Measurements from ENCODE around the gene CLVS2. TPM values are rescaled to one million over a fixed set of nuclear protein-coding genes. Genes with fewer than 3 reads are reported as not detected.

Gene CLVS2
- polyA plus RNA-seq (2011; rRNA removed) (0.01 and 0.04 TPM in 2 replicates), polyA plus RNA-seq (2017; fragmentation: RNase III; extraction: RNeasy Plus Mini Kit Qiagen cat#74134 plus additional on column Dnase treatment) (0.01 to 0.04 TPM in 2 of 3 replicates, not detected in the other), polyA minus RNA-seq (2011; rRNA and poly(A)+ RNA removed) (0.17 and 0.29 TPM in 2 replicates)
- under 0.01 TPM in 1 of 2 replicates, not detected in the other for polyA plus RNA-seq (2012; cell fraction: cytosol; rRNA removed)
- polyA plus RNA-seq (2012; cell fraction: nucleus; rRNA removed) = not detected in 2 replicates

- ChIA-PET POLR2A (no interaction called here), CTCF (no interaction called here)
- peak within 1 kb of the TSS; percentile 85 for H3K4me2 ChIP-seq
- FAIRE-seq (no peak), ATAC-seq (peak; percentile 83 to 90), DNase-seq (ENCODE audit: low read depth in 1 of 2, low spot score in 1 of 2) (peak; percentile 3 to 6)
- TF ChIP-seq USF2 (IDR thresholded peaks at IDR 0.05) = no peak
- no peak for TF ChIP-seq KDM1A (IDR thresholded peaks at IDR 0.05; ENCODE audit: low read depth)
- no peak for TF ChIP-seq HOXB13 (CRISPR knock-in tag; IDR thresholded peaks at IDR 0.05; ENCODE audit: low read depth)
- no peak for TF ChIP-seq CEBPB (IDR thresholded peaks at IDR 0.05)
- TF ChIP-seq TP53 (CRISPR knock-in tag; IDR thresholded peaks at IDR 0.05) = no peak
- no peak for TF ChIP-seq EHMT2 (IDR thresholded peaks at IDR 0.05; ENCODE audit: low read depth)
- no peak for TF ChIP-seq SMC3 (IDR thresholded peaks at IDR 0.05)
- no peak for TF ChIP-seq HEYL (CRISPR knock-in tag; IDR thresholded peaks at IDR 0.05)
- TF ChIP-seq RAD21 (conservative IDR thresholded peaks at IDR 0.05 in 1 of 2, IDR thresholded peaks at IDR 0.05 in 1 of 2) = no peak
- TF ChIP-seq HES2 (IDR thresholded peaks at IDR 0.05) = no peak
- no peak for TF ChIP-seq JUNB (IDR thresholded peaks at IDR 0.05)
- no peak for TF ChIP-seq ZNF302 (CRISPR knock-in tag; IDR thresholded peaks at IDR 0.05)
- WGBS (ENCODE audit: missing lambda C conversion rate) = 9% methylated on average over 22 of the region's 75 CpGs
- no peak within 1 kb of the TSS for H3K27ac ChIP-seq
- H3K4me1 ChIP-seq = no peaks in the 10 kb centered on the region
- H3K4me3 ChIP-seq = peak within 1 kb of the TSS; percentile 42
- no peaks in the 10 kb centered on the region for H3K9me3 ChIP-seq
Measured at GRCh38 chr6:122995921-122996793, at the start of gene CLVS2. TSS of gene CLVS2 (plus strand) at chr6:122996235. CDS start at chr6:122997778, 1,543 bp downstream.

GRCh38 chr6:122947355-122947754 lies 48.7 kb upstream of the CLVS2 start:
- no peak for ATAC-seq
- Histone ChIP-seq H3K9me3 (no peaks in the 10 kb centered on the region), H3K4me1 (no peaks in the 10 kb centered on the region), H3K4me2 (no peak overlapping the region), H3K4me3 (no peak overlapping the region), H3K27ac (no peak overlapping the region)
- ChIA-PET POLR2A (no interaction called here), CTCF (interaction anchor here (1.0 to 1.5 kb wide), 4 partner anchors 22 to 370 kb away, joined by 3 read pairs; no protein-coding TSS in a partner anchor)
- peak; percentile 0 to 1 for DNase-seq (ENCODE audit: low read depth in 1 of 2, low spot score in 1 of 2)
- TF ChIP-seq HOXB13 (CRISPR knock-in tag; IDR thresholded peaks at IDR 0.05; ENCODE audit: low read depth) (no peak), RNF2 (IDR thresholded peaks at IDR 0.05; ENCODE audit: borderline replicate concordance, low read depth) (no peak), POLR2A (IDR thresholded peaks at IDR 0.05; ENCODE audit: low read length) (no peak), ZNF302 (CRISPR knock-in tag; IDR thresholded peaks at IDR 0.05) (no peak), EP300 (IDR thresholded peaks at IDR 0.05) (no peak), RAD21 (conservative IDR thresholded peaks at IDR 0.05 in 1 of 2, IDR thresholded peaks at IDR 0.05 in 1 of 2) (peak in 1 of 2 experiments; percentile 14; a peak in 1 of 5 replicates), RFX5 (IDR thresholded peaks at IDR 0.05) (no peak)
- no peak for FAIRE-seq

- no peaks in the 10 kb centered on the region for H3K4me1 ChIP-seq
- ChIA-PET POLR2A (no interaction called here), CTCF (no interaction called here)
- H3K4me3 ChIP-seq = no peak overlapping the region
- no peak for TF ChIP-seq ATOH8 (CRISPR knock-in tag; IDR thresholded peaks at IDR 0.05; ENCODE audit: low read depth)
- TF ChIP-seq EHF (CRISPR knock-in tag; IDR thresholded peaks at IDR 0.05) = no peak
- TF ChIP-seq CHD4 (IDR thresholded peaks at IDR 0.05; ENCODE audit: borderline replicate concordance) = no peak
- TF ChIP-seq SMC3 (IDR thresholded peaks at IDR 0.05) = no peak
- TF ChIP-seq ZFP36 (IDR thresholded peaks at IDR 0.05; ENCODE audit: borderline replicate concordance, partially characterized antibody) = no peak
- TF ChIP-seq RAD21 (conservative IDR thresholded peaks at IDR 0.05 in 1 of 2, IDR thresholded peaks at IDR 0.05 in 1 of 2) = no peak
- TF ChIP-seq NPAS2 (CRISPR knock-in tag; IDR thresholded peaks at IDR 0.05; ENCODE audit: borderline replicate concordance) = no peak
- no peak for TF ChIP-seq GATA3 (IDR thresholded peaks at IDR 0.05; ENCODE audit: borderline replicate concordance)
- no peak for TF ChIP-seq HDAC2 (IDR thresholded peaks at IDR 0.05)
- TF ChIP-seq SREBF2 (IDR thresholded peaks at IDR 0.05) = no peak
- no peak for TF ChIP-seq NFE2L2 (conservative IDR thresholded peaks at IDR 0.05; ENCODE audit: low read length)
- no peak for TF ChIP-seq MYC (IDR thresholded peaks at IDR 0.05; ENCODE audit: borderline replicate concordance, low read length)
- TF ChIP-seq ZNF302 (CRISPR knock-in tag; IDR thresholded peaks at IDR 0.05) = no peak
- TF ChIP-seq MAX (IDR thresholded peaks at IDR 0.05) = no peak
- TF ChIP-seq HOXB13 (CRISPR knock-in tag; IDR thresholded peaks at IDR 0.05; ENCODE audit: low read depth) = no peak
- TF ChIP-seq RFX5 (IDR thresholded peaks at IDR 0.05) = no peak
- TF ChIP-seq PHF8 (IDR thresholded peaks at IDR 0.05; ENCODE audit: borderline replicate concordance, low read depth) = no peak
- no peak for TF ChIP-seq CEBPB (IDR thresholded peaks at IDR 0.05)
- no peak for TF ChIP-seq RCOR1 (IDR thresholded peaks at IDR 0.05; ENCODE audit: low read depth, low read length)
- TF ChIP-seq CBX8 (IDR thresholded peaks at IDR 0.05) = no peak
- DNase-seq (ENCODE audit: low read depth in 1 of 2, low spot score in 1 of 2) (no peak), ATAC-seq (no peak), FAIRE-seq (no peak)
- 14% methylated on average over 1 of the region's 1 CpG for WGBS (ENCODE audit: missing lambda C conversion rate)
- no peak overlapping the region for H3K4me2 ChIP-seq
- no peaks in the 10 kb centered on the region for H3K9me3 ChIP-seq
- H3K27ac ChIP-seq = no peak overlapping the region
Measured at GRCh38 chr6:122953766-122954165, 42.3 kb upstream of the CLVS2 start.

Data from A549 (cell line).